Measurements from ENCODE around the gene DCAKD.

- TF ChIP-seq CTCF (IDR thresholded peaks at IDR 0.05; ENCODE audit: poor library complexity) (no peak), EZH2phosphoT487 (IDR thresholded peaks at IDR 0.05; ENCODE audit: low read depth, severe bottlenecking, unreplicated experiment) (no peak), EZH2 (IDR thresholded peaks at IDR 0.05; ENCODE audit: borderline replicate concordance) (no peak)
Measured at GRCh38 chr17:45004388-45004787, 47.0 kb downstream of the DCAKD start.
